Left renal pelvis (tissue), 4 donors: ENCODE measurements around the gene NBAS. TPM values are rescaled to one million over a fixed set of nuclear protein-coding genes. Genes with fewer than 3 reads are reported as not detected.
"Not testable (repeated sequence)": the region's sequence is repeated elsewhere in the genome, so short reads cannot be mapped to it uniquely, and the experiment has no call there.

Source experiments
- DNase-seq, 4 donors: peaks; one replicate each; pipeline ENCODE4 v3.0.0-alpha.2; 2013; ENCODE audit warnings: low read depth in 4 of 4, low spot score in 3 of 4
- polyA plus RNA-seq, 4 donors: library from polyadenylated mRNA; unstranded; fragments of 120-200 nt; gene quantifications; one replicate each; pipeline ENCODE4 v1.2.1, GENCODE V29; 2013; ENCODE audit not compliant: insufficient read length in 4 of 4

NBAS gene
- polyA plus RNA-seq, 4 donors, result 52.2 to 64.1 (median 61.2) TPM

GRCh38 chr2:15325296-15325695, 235.8 kb downstream of the NBAS start:
- DNase-seq, result no peak

- no peak for DNase-seq
These were observed 237.9 kb downstream of the NBAS start for GRCh38 chr2:15323227-15323626.

- not testable (repeated sequence) for DNase-seq
These were observed 239.7 kb downstream of the NBAS start for GRCh38 chr2:15321481-15321880.

DNA sequence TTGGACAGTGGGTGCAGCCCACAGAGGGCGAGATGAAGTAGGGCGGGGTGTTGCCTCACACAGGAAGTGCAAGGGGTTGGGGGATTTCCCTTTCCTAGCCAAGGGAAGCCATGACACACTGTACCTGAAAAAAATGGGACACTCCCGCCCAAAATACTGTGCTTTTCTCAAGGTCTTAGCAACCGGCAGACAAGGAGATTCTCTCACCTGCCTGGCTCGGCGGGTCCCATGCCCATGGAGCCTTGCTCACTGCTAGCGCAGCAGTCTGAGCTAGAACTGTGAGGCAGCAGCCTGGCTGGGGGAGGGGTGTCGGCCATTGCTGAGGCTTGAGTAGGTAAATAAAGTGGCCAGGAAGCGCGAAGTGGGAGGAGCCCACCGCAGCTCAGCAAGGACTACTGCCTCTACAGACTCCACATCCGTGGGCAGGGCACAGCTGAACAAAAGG, 244.7 kb downstream of the NBAS start:
- no peak for DNase-seq

DNA sequence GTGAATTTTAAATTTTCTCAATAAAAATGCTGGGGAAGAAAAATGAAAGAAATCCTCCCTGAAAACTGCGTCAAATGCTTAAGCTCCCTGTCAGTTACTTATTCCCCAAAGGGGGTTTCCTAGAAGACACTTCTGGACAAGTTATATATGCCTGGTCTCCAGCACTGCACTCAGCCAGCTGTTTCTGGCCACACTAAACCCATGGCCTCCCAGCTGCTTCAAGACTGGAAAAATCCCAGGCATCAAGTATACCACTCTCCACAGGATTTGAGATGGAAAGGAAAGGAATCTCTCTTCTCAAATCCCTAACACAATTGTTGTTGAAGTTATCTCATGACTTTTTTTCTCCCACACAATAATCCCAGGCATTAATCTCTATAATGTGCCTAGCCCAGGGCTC, 245.7 kb downstream of the NBAS start:
- DNase-seq, result no peak

GRCh38 chr2:15313657-15314056, 247.5 kb downstream of the NBAS start:
- DNase-seq, result no peak

GRCh38 chr2:15311926-15312325, 249.2 kb downstream of the NBAS start:
- DNase-seq, result no peak

- no peak for DNase-seq
These were observed 249.8 kb downstream of the NBAS start for GRCh38 chr2:15311201-15311907.

DNA sequence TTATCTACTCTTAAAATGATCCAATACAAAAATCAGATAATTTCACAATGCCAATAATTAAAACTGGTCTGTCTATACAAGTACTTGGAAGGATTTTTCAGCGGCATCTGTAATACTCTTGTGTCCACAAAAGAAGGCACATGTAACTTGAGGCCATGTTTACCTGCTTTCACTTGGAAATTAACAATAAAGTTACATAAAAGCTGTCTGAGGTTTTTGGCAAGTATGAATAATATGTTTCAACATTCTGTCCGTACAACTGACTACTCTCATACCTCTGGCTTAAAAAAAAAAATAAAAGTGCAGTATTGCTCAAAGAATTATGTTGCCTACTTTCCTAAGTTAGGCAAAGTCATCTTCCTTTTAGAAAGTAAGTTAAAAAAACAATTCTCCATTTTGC, 253.6 kb downstream of the NBAS start:
- DNase-seq, result no peak

DNA sequence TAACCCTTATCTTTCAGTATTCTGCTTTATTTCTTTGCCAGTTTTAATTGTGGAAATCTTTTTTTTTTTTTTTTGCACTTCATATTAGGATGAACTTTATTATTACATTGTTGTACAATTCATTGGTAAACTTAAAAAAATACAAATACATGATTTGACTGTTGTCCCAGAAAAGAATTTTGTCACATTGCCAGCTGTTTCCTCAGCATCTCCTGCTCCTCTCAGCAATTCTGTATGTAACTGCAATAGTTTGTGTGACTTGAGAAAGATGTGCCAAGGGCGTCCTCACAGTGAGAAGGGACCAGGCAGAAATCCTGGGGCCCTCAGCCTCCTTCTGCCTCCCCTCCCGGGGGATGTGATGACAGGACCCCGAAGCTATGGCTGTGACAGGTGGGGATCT, 254.4 kb downstream of the NBAS start:
- DNase-seq, result no peak

- no peak for DNase-seq
These were observed 257.3 kb downstream of the NBAS start for GRCh38 chr2:15303874-15304273.

DNA sequence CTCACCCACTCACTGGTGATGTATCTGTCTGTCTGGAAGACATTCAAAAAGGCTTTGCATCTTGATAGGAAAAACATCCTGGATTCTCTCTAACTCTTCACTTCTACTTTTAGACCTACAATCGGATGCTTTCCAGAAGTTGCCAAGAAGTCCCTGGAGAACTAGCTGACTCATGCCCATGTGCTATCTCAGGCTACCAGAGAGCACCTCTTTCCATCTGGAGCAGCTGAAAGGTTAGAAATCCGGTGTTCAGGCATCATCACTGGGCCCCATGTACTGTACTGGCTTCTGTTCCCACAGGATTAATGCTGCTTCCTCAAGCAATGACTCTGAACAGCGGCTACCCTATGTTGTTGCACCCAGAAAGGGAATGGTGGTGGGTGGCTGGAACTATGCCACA, 259.0 kb downstream of the NBAS start:
- DNase-seq, result no peak

DNA sequence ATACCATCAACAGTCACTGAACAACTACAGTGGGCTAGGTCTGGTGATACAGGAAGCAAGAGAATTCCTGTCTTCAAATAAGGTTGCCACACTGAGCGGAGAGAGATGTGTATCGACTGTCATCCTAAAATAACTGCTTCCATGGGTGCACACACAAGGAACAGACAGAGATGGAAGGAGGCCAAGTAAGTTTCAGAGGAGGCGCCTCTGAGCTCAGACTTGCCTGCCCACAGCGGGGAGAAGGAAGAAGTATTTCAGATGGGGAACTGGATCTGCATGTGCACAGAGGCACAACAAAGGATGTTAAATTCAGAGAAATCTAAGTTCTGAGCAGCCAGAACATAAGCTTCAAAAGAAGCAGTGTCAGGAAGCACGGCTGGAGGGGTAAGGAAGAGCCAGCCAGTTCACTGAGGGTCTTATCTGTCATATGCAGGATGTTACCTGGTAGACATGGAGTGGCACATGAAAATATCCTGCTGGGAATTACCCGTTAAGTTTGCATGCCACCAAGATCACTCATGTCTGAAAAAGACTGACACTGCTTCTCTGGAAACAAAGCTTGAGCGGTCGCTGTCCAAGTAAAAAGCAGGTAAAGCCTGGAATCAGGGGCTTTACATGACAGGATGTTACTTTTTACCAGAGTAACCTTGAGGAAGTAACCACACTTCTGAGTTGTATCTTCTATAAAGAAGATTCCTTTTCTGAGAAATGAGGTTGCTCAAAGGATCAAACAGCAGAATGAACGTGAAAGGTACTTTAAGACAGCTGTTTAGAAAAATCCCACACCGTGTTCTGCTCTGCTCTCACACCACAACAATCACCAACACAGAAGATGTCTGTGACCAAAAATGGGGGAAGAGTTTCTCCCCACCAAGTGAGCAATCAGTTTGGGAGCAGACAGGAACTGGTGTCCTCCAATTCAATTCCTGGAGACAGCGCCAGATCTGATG, 260.2 kb downstream of the NBAS start:
- no peak for DNase-seq

- no peak for DNase-seq
These were observed 261.1 kb downstream of the NBAS start for GRCh38 chr2:15299904-15300520.

GRCh38 chr2:15298770-15299169, 262.4 kb downstream of the NBAS start:
- peak in 1 of 4 donors; percentile 5 for DNase-seq

GRCh38 chr2:15293262-15293937, 267.7 kb downstream of the NBAS start:
- DNase-seq, result no peak

- DNase-seq, result no peak
These were observed 273.5 kb downstream of the NBAS start for GRCh38 chr2:15287447-15288184.

DNA sequence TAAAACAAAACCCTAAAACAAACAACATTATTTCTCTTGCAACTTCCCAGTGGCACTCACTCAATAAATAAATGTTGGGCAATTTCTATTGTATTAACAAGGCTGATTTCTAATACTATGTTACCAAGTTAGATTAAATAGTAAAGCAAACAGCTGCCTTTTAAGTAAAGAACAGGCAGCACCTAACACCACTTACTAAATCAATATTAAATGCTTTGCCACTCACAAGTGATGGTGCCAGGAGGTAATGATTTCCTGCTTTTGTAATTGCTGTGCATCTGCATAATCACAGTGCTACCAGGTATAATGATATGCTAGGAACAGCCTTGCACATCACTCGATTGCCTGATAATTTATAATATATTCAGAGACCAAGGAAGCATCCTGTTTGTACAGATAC, 276.5 kb downstream of the NBAS start:
- DNase-seq, result no peak

DNA sequence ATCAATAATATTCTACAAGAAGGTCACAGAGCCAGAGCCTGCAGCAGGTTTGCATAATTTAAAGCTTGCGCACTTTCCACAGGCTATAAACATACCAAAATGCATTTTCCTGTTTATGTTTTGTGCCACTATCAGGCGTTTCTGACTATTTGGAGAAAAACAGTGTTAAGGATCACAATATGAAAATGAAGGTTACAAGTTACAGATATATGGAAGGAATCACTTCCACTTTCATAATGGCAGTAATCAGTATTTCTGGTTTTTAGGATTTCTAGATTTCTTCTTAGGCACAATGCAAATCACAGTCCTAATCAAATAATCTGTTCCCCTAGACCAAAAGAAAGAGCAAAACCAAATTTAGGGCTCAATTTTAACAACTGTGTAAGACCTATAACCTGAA, 279.5 kb downstream of the NBAS start:
- DNase-seq, result no peak

GRCh38 chr2:15279201-15279876, 281.8 kb downstream of the NBAS start:
- no peak for DNase-seq
